Activated CD4-positive, alpha-beta T cell treated with anti-CD3 and anti-CD28 coated beads for 4 hours (primary cell): ENCODE results near the gene CD82.
A peak's percentile ranks its signal among the peaks of the same experiment; 100 is the strongest.
"Not testable (repeated sequence)": the region's sequence is repeated elsewhere in the genome, so short reads cannot be mapped to it uniquely, and the experiment has no call there.

Experiments used
- DNase-seq, 2 donors: peaks; one replicate each; pipeline ENCODE4 v3.0.0-alpha.2; 2020

CD82 gene

GRCh38 chr11:44535191-44535980 is 30.1 kb upstream of the CD82 start:
- no peak for DNase-seq

- DNase-seq: no peak
These were observed 28.5 kb upstream of the CD82 start for GRCh38 chr11:44536788-44537516.

- DNase-seq: no peak
These were observed 27.8 kb upstream of the CD82 start for GRCh38 chr11:44537679-44538078.

- peak; percentile 68 to 69 for DNase-seq
These were observed 26.9 kb upstream of the CD82 start for GRCh38 chr11:44538375-44539054.

GRCh38 chr11:44539971-44540370 is 25.5 kb upstream of the CD82 start:
- no peak for DNase-seq

GRCh38 chr11:44540667-44541066 is 24.8 kb upstream of the CD82 start:
- no peak for DNase-seq

- DNase-seq: no peak
These were observed 23.1 kb upstream of the CD82 start for GRCh38 chr11:44542372-44542771.

GRCh38 chr11:44546984-44547383 is 18.5 kb upstream of the CD82 start:
- not testable (repeated sequence) for DNase-seq

- DNase-seq: not testable (repeated sequence)
These were observed 17.9 kb upstream of the CD82 start for GRCh38 chr11:44547534-44547933.

- DNase-seq: no peak
These were observed 17.3 kb upstream of the CD82 start for GRCh38 chr11:44548032-44548695.

- not testable (repeated sequence) for DNase-seq
These were observed 16.3 kb upstream of the CD82 start for GRCh38 chr11:44548961-44549749.

- no peak for DNase-seq
These were observed 15.3 kb upstream of the CD82 start for GRCh38 chr11:44550123-44550522.

- no peak for DNase-seq
These were observed 13.9 kb upstream of the CD82 start for GRCh38 chr11:44551456-44552139.

- no peak for DNase-seq
These were observed 10.2 kb upstream of the CD82 start for GRCh38 chr11:44555031-44555800.

- peak; percentile 69 to 76 for DNase-seq
These were observed 8.6 kb upstream of the CD82 start for GRCh38 chr11:44556735-44557409.

- DNase-seq: no peak
These were observed 8.0 kb upstream of the CD82 start for GRCh38 chr11:44557464-44557863.

GRCh38 chr11:44559207-44559939 is 6.1 kb upstream of the CD82 start:
- DNase-seq: no peak

GRCh38 chr11:44559940-44560300 is 5.5 kb upstream of the CD82 start:
- DNase-seq: not testable (repeated sequence)

- DNase-seq: no peak
These were observed 4.1 kb upstream of the CD82 start for GRCh38 chr11:44561275-44561805.
